K562 (cell line): ENCODE data around the gene SMIM22. TPM values are rescaled to one million over a fixed set of nuclear protein-coding genes. Genes with fewer than 3 reads are reported as not detected.
A peak's percentile ranks its signal among the peaks of the same experiment; 100 is the strongest.

Experiments
- DIDO1 ChIP-seq: fragments of 450-650 bp; IDR thresholded peaks from 2 replicates; pipeline ENCODE4 v1.6.1; 2016; ENCODE audit warnings: low read depth, missing biosample characterization, missing genetic modification characterization
- ESRRB ChIP-seq: fragments of 250-450 bp; sonication (Bioruptor Pico); IDR thresholded peaks from 2 replicates; pipeline ENCODE4 v1.5.0; 2020; ENCODE audit warnings: mild to moderate bottlenecking, moderate library complexity, borderline replicate concordance
- MITF ChIP-seq: IDR thresholded peaks from 2 replicates; pipeline ENCODE4 v1.6.1; 2014; ENCODE audit warnings: antibody characterized with exemption
- NFIC ChIP-seq: fragments of 450-650 bp; IDR thresholded peaks from 2 replicates; pipeline ENCODE4 v1.6.1; 2017; ENCODE audit warnings: mild to moderate bottlenecking, inconsistent platforms
- SMARCC2 ChIP-seq: fragments of 450-650 bp; IDR thresholded peaks from 2 replicates; pipeline ENCODE4 v1.6.1; 2017; ENCODE audit warnings: antibody characterized with exemption, moderate library complexity, mild to moderate bottlenecking, low read depth
- TCF7L2 ChIP-seq: fragments of 150-350 bp; IDR thresholded peaks from 2 replicates; pipeline ENCODE4 v1.6.1; 2016; ENCODE audit warnings: low read depth, mild to moderate bottlenecking, low read length, moderate library complexity
- TEAD4 ChIP-seq, 2 experiments: sonication (generic) in 1 of 2; formaldehyde crosslinking in 1 of 2; IDR thresholded peaks; 2 replicates each; pipeline versions ENCODE4 v1.6.1 to v1.8.0; 2012 to 2022; ENCODE audit warnings: borderline replicate concordance in 1 of 2, inconsistent platforms in 1 of 2, low read length in 1 of 2, mild to moderate bottlenecking in 1 of 2, missing genetic modification reagents in 1 of 2
- ZBTB1 ChIP-seq: sonication (generic); formaldehyde crosslinking; IDR thresholded peaks from 2 replicates; pipeline ENCODE4 v1.8.1; 2023; ENCODE audit warnings: missing genetic modification reagents, low read depth, mild to moderate bottlenecking, borderline replicate concordance
- ZNF316 ChIP-seq: fragments of 450-650 bp; IDR thresholded peaks from 2 replicates; pipeline ENCODE4 v1.6.1; 2016
- ZNF318 ChIP-seq, 2 experiments: fragments of 450-650 bp; IDR thresholded peaks; 2 replicates each; pipeline ENCODE4 v1.6.1; 2016; ENCODE audit warnings: mild to moderate bottlenecking in 2 of 2, borderline replicate concordance in 1 of 2, low read depth in 1 of 2, moderate library complexity in 1 of 2
- ZNF592 ChIP-seq: fragments of 450-650 bp; IDR thresholded peaks from 2 replicates; pipeline ENCODE4 v1.6.1; 2017; ENCODE audit warnings: antibody characterized with exemption, mild to moderate bottlenecking
- ZNF644 ChIP-seq: fragments of 200-800 bp; sonication (Bioruptor generic); IDR thresholded peaks from 2 replicates; pipeline ENCODE4 v1.6.1; 2016; ENCODE audit warnings: low read depth, missing genetic modification characterization, missing compliant biosample characterization
- ZNF655 ChIP-seq: fragments of 250-450 bp; sonication (Bioruptor Pico); IDR thresholded peaks from 2 replicates; pipeline ENCODE4 v1.5.0; 2021
- polyA plus RNA-seq, 8 experiments: library from polyadenylated mRNA; depleted of rRNA in 4 of 8; stranded (reverse) in 5 of 8; unstranded in 3 of 8; fragments of >200 nt; fragmentation: Nextera tagmentation in 2 of 8; fragmentation: Illumina TruSeq in 1 of 8; extraction: Ambion mirVana in 2 of 8; extraction: Trizol in 1 of 8; gene quantifications; 2 replicates each; pipeline versions ENCODE4 v1.2.1 to v1.2.3, GENCODE V29; 2011 to 2014; ENCODE audit warnings: inconsistent platforms in 1 of 8, missing spikeins in 1 of 8
- total RNA-seq, 7 experiments: library from RNA; depleted of rRNA in 6 of 7; stranded (reverse); fragments of >200 nt in 6 of 7; fragmentation: Illumina TruSeq in 2 of 7; extraction: Trizol in 2 of 7; gene quantifications; 2 replicates each; pipeline versions ENCODE4 v1.2.1 to v1.2.3, GENCODE V29; 2011 to 2021; ENCODE audit warnings: low replicate concordance in 1 of 7

The SMIM22 gene
- total and polyA plus RNA-seq, 9 of the 15 experiments (the other 6 are each of a cell fraction or from before 2014, with no cell fraction given) = not detected

GRCh38 chr16:4787068-4787467, 8.1 kb upstream of the SMIM22 start (continued):
- TF ChIP-seq ZNF318 (IDR thresholded peaks at IDR 0.05; ENCODE audit: borderline replicate concordance in 1 of 2, low read depth in 1 of 2) (no peak), TCF7L2 (no peak), SMARCC2 (no peak), ESRRB (CRISPR knock-in tag) (no peak), DIDO1 (tag) (no peak), ZNF655 (CRISPR knock-in tag) (no peak), NFIC (no peak), MITF (no peak), ZNF316 (peak; percentile 98), ZBTB1 (CRISPR knock-in tag) (no peak), ZNF644 (tag) (no peak), TEAD4 (IDR thresholded peaks at IDR 0.05; ENCODE audit: low read length) (no peak), TEAD4 (CRISPR knock-in tag; IDR thresholded peaks at IDR 0.05; ENCODE audit: borderline replicate concordance) (no peak), ZNF592 (peak; percentile 44; the same call in 1 of the 2 replicates)
